H1 (cell line): ENCODE measurements around the gene ARL10. TPM values are rescaled to one million over a fixed set of nuclear protein-coding genes. Genes with fewer than 3 reads are reported as not detected.

Experiments used
- BRCA1 ChIP-seq: IDR thresholded peaks from 2 replicates; pipeline ENCODE4 v1.6.1; 2012; ENCODE audit warnings: low read depth, low read length, improper control_type of control experiment
- CHD2 ChIP-seq: IDR thresholded peaks from 2 replicates; pipeline ENCODE4 v1.6.1; 2012; ENCODE audit warnings: low read length, improper control_type of control experiment
- CHD7 ChIP-seq: fragments of 300-600 bp; sonication (generic); IDR thresholded peaks from 2 replicates; pipeline ENCODE4 v1.7.1; 2012; ENCODE audit warnings: low read length, moderate library complexity, mild to moderate bottlenecking, inconsistent platforms; ENCODE audit not compliant: insufficient replicate concordance
- JUN ChIP-seq: IDR thresholded peaks from 2 replicates; pipeline ENCODE4 v1.6.1; 2011; ENCODE audit warnings: low read depth, mild to moderate bottlenecking, improper control_type of control experiment, low read length
- RFX5 ChIP-seq: IDR thresholded peaks from 2 replicates; pipeline ENCODE4 v1.6.1; 2011; ENCODE audit warnings: low read depth, low read length, improper control_type of control experiment, borderline replicate concordance
- polyA plus RNA-seq, 7 experiments: library from polyadenylated mRNA; depleted of rRNA in 3 of 7; stranded (reverse) in 5 of 7; unstranded in 2 of 7; fragments of >200 nt in 5 of 7; fragments of 200-250 nt in 2 of 7; gene quantifications; 1 replicate in 5 of 7; 2 replicates in 1 of 7; 4 replicates in 1 of 7; pipeline versions ENCODE4 v1.2.1 to v1.2.3, GENCODE V29; 2011 to 2013; ENCODE audit warnings: missing spikeins in 2 of 7, mixed read lengths in 2 of 7
- total RNA-seq: library from RNA; stranded (reverse); fragmentation: NEBNext Ultra II Directional; extraction: Animal tissue kit (Norgen Biotek cat#: 25700); gene quantifications from 2 replicates; pipeline ENCODE4 v1.2.1, GENCODE V29; 2021

ARL10 gene
- total and polyA plus RNA-seq, 2 of the 8 experiments (the other 6 are each of a cell fraction or from before 2014, with no cell fraction given): 3.1 to 7.4 TPM

- TF ChIP-seq BRCA1 (no peak), JUN (no peak), CHD2 (no peak), CHD7 (no peak), RFX5 (no peak)
Observed at GRCh38 chr5:176400382-176401156, 35.3 kb downstream of the ARL10 start (continued).
